Calu3 (cell line): ENCODE results near the gene MLF2. TPM values are rescaled to one million over a fixed set of nuclear protein-coding genes. Genes with fewer than 3 reads are reported as not detected.

Experiments used
- BruUV-seq: library from RNA; stranded (reverse); fragments of 400-500 nt; replicated peaks from 2 replicates; lab custom pipeline; 2021; lab: Mats Ljungman, UMichigan
- CTCF ChIA-PET: fragments of 300-600 bp; sonication (Branson Sonifier 250); formaldehyde crosslinking; loops from one replicate; lab custom pipeline; 2022; ENCODE audit warnings: antibody characterized with exemption; lab: Charles Lee
- DNase-seq: peaks from one replicate; pipeline ENCODE4 v3.0.0; 2022
- H3K27ac Mint-ChIP-seq: one replicate; pipeline ENCODE4 v1.8.0; 2022; ENCODE audit warnings: mixed read lengths; ENCODE audit not compliant: unreplicated experiment
- H3K27me3 Mint-ChIP-seq: one replicate; pipeline ENCODE4 v1.8.0; 2022; ENCODE audit warnings: mixed read lengths; ENCODE audit not compliant: unreplicated experiment
- H3K36me3 Mint-ChIP-seq: one replicate; pipeline ENCODE4 v1.8.0; 2022; ENCODE audit warnings: mild to moderate bottlenecking, moderate library complexity, mixed read lengths; ENCODE audit not compliant: insufficient read depth, unreplicated experiment
- H3K4me1 Mint-ChIP-seq: one replicate; pipeline ENCODE4 v1.8.0; 2022; ENCODE audit warnings: mild to moderate bottlenecking, low read depth, mixed read lengths; ENCODE audit not compliant: unreplicated experiment
- H3K4me3 Mint-ChIP-seq: one replicate; pipeline ENCODE4 v1.8.0; 2022; ENCODE audit warnings: mild to moderate bottlenecking, low read depth, moderate library complexity, mixed read lengths; ENCODE audit not compliant: unreplicated experiment
- H3K9me3 Mint-ChIP-seq: one replicate; pipeline ENCODE4 v1.8.0; 2022; ENCODE audit warnings: low read depth, mixed read lengths; ENCODE audit not compliant: unreplicated experiment
- CTCF ChIP-seq: fragments of 200-600 bp; IDR thresholded peaks from one replicate; pipeline ENCODE4 v1.8.0; 2022; ENCODE audit warnings: antibody characterized with exemption; ENCODE audit not compliant: unreplicated experiment
- intact Hi-C: fragments of 100-400 bp; cut with micrococcal nuclease; formaldehyde crosslinking; loops from one replicate; pipeline ENCODE4 v1.10.0; 2022; ENCODE audit not compliant: unreplicated experiment
- total RNA-seq: library from RNA; stranded (reverse); gene quantifications from 2 replicates; pipeline ENCODE4 v1.2.3, GENCODE V29; 2022

Gene MLF2
- total RNA-seq, 1 experiment from 2014 or later = 176 TPM

GRCh38 chr12:6703631-6704030, 49.3 kb downstream of the MLF2 start:
- DNase-seq = no peak

GRCh38 chr12:6701078-6701768, 51.7 kb downstream of the MLF2 start:
- Mint-ChIP-seq H3K4me1 (peaks cover 10% of the 10 kb centered on the region), H3K36me3 (no peaks in the 10 kb centered on the region), H3K9me3 (no peaks in the 10 kb centered on the region), H3K4me3 (peak overlapping the region; percentile 24), H3K27ac (no peak overlapping the region), H3K27me3 (peaks cover 97% of the 10 kb centered on the region)
- no peak for TF ChIP-seq CTCF
- no peak for DNase-seq
- intact Hi-C loops = no loop called here
- BruUV-seq = no TSS peak
- CTCF ChIA-PET = no interaction called here

More at GRCh38 chr12:6703631-6704030, 49.3 kb downstream of the MLF2 start:
- Mint-ChIP-seq H3K27ac (no peak overlapping the region), H3K4me1 (peaks cover 10% of the 10 kb centered on the region), H3K27me3 (peaks cover 73% of the 10 kb centered on the region), H3K9me3 (no peaks in the 10 kb centered on the region), H3K4me3 (no peak overlapping the region), H3K36me3 (no peaks in the 10 kb centered on the region)
- CTCF ChIA-PET = no interaction called here
- BruUV-seq = no TSS peak
- intact Hi-C loops = no loop called here
- no peak for TF ChIP-seq CTCF

- peak within 1 kb of the TSS; percentile 24 for H3K4me3 Mint-ChIP-seq
- no TSS peak for BruUV-seq
- peaks cover 100% of the 10 kb centered on the region for H3K27me3 Mint-ChIP-seq
- CTCF ChIA-PET = no interaction called here
- peak; percentile 42 for DNase-seq
- peaks cover 10% of the 10 kb centered on the region for H3K4me1 Mint-ChIP-seq
- no peaks in the 10 kb centered on the region for H3K9me3 Mint-ChIP-seq
- no peaks in the 10 kb centered on the region for H3K36me3 Mint-ChIP-seq
- no peak for TF ChIP-seq CTCF
- intact Hi-C loops = no loop called here
- no peak within 1 kb of the TSS for H3K27ac Mint-ChIP-seq
These were observed 52.3 kb downstream of the MLF2 start, which contains the start of gene PIANP for GRCh38 chr12:6700646-6701051. TSS of gene PIANP (minus strand) at chr12:6700815. CDS start at chr12:6698061, 2,754 bp downstream.

DNA sequence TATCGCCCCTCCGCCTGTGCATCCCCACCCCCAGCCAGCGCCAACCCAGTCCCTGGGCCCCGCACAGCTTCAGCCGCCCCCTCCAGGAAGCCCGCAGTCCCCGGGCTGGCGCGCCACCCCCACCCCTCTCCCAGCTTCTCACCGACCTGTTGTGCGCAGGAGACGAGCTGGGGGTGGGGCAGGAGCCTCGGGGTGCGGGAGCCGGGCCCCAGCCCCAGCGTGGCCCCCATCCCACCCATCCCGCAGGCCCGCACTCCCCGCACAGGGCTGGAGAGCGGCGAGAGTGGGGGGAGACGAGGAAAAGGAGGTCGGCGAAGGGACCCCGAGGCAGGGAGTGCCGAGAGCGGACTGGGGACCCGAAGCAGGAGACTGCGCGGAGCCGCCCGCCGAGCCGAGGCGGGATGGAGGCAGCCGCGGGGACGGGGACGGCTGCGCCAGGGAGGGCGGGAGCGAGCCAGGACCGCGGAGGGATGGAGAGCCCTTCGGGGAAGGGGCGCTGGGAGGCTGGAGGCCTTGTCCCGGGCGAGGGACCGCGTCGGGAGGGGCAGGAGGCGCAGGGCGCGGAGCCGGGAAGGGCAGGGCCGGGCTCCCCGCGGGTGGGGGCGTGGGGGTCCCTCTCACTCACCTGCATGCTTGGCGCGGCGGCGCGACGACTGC, 52.8 kb downstream of the MLF2 start:
- Mint-ChIP-seq H3K27ac (no peak overlapping the region), H3K9me3 (no peaks in the 10 kb centered on the region), H3K4me1 (peaks cover 10% of the 10 kb centered on the region), H3K27me3 (peaks cover 100% of the 10 kb centered on the region), H3K36me3 (no peaks in the 10 kb centered on the region), H3K4me3 (peak overlapping the region; percentile 24)
- CTCF ChIA-PET = interaction anchor here (0.7 to 2.6 kb wide), 4 partner anchors 11 to 78 kb away, joined by 3 to 8 read pairs (median 4); partner anchors contain the start of genes COPS7A and ZNF384
- intact Hi-C loops = loop anchor here (5.0 kb wide), 1 partner anchor 83 kb away; no protein-coding TSS in a partner anchor
- BruUV-seq = no TSS peak
- TF ChIP-seq CTCF = no peak
- DNase-seq = no peak
